Measurements from ENCODE around the gene RELT. TPM values are rescaled to one million over a fixed set of nuclear protein-coding genes. Genes with fewer than 3 reads are reported as not detected.

The RELT gene
- total and polyA plus RNA-seq, 2 of the 13 experiments (the other 11 are each of a cell fraction or from before 2014, with no cell fraction given), result 2.5 to 4.7 TPM

DNA sequence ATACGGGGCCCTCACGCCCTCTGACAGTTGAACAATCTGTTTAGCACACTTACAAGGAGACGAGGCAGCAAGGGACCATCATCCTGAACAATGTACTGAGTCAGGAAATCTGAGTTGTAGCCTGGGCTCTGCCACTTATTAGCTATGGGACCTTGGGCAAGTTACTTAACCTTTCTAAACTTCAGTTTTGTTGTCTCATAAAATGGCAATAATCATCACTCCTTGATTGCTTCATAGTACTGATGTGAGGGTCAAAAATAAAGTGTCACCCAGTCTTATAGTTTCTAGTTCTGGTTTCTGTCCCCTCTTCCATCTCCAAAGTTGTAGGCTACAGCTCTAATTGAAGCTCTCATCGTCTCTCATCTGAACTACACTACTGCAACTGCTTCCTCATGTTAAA, 46.7 kb downstream of the RELT start (continued):
- TF ChIP-seq, protein P1, sequence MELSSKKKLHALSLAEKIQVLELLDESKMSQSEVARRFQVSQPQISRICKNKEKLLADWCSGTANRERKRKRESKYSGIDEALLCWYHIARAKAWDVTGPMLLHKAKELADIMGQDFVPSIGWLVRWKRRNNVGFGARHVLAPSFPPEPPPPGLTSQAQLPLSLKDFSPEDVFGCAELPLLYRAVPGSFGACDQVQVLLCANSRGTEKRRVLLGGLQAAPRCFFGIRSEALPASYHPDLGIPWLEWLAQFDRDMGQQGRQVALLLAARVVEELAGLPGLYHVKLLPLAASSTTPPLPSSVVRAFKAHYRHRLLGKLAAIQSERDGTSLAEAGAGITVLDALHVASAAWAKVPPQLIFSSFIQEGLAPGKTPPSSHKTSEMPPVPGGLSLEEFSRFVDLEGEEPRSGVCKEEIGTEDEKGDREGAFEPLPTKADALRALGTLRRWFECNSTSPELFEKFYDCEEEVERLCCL (CRISPR knock-in tag; IDR thresholded peaks at IDR 0.05; ENCODE audit: borderline replicate concordance), result no peak

DNA sequence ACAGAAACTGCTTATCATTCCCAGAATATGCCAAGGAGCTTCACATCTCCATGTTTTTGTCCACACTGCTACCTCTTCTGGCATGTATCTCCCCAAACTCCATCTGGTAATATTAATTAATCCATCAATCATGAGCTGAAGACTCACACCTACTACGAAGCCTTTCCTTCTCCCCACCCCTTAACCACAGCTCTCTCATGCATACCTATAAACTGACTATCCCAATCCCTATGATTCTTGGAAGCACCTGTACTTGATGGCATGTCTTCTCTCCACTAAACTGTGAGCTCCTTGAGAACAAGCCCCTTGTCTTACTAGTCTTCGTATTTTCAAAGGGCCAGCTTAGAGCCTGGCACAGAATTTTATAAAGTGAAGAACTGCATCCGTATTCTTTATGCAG, 47.3 kb downstream of the RELT start:
- Histone ChIP-seq H3K4me1 (ENCODE audit: insufficient read depth, low read length) (peaks cover 10% of the 10 kb centered on the region), H3K27ac (ENCODE audit: extremely low read length, insufficient read depth, low read length) (no peak overlapping the region), H3K9ac (ENCODE audit: insufficient read depth, low read depth, low read length) (no peak overlapping the region), H3K4me3 (replicated peaks in 1 of 3; ENCODE audit: insufficient read depth in 1 of 3, low read depth in 2 of 3, low read length in 3 of 3) (no peak overlapping the region), H3K4me2 (ENCODE audit: low read depth, low read length) (no peak overlapping the region), H3K79me2 (ENCODE audit: insufficient read depth, low read length) (no peaks in the 10 kb centered on the region), H2AFZ (ENCODE audit: low read length) (no peak overlapping the region), H3K9me3 (ENCODE audit: low read length) (no peaks in the 10 kb centered on the region), H3K36me3 (replicated peaks in 1 of 2; ENCODE audit: control insufficient read depth in 1 of 2, insufficient read depth in 2 of 2, low read length in 2 of 2) (no peaks in the 10 kb centered on the region; a peak in 2 of 5 replicates), H3K27me3 (ENCODE audit: control insufficient read depth in 1 of 2, insufficient read depth in 2 of 2, low read length in 2 of 2) (no peaks in the 10 kb centered on the region), H4K20me1 (ENCODE audit: insufficient read depth, low read length) (no peaks in the 10 kb centered on the region; the same call in 1 of the 2 replicates)
- FAIRE-seq (no peak), ATAC-seq (no peak), DNase-seq (ENCODE audit: low spot score) (no peak)
- WGBS (ENCODE audit: low lambda C conversion rate), result 99% methylated on average over 3 of the region's 3 CpGs
- ChIA-PET POLR2A (interaction anchor here (0.5 kb wide), 1 partner anchor 8 kb away, joined by 4 read pairs; no protein-coding TSS in a partner anchor), CTCF (ENCODE audit: low intra/inter-chr PET ratio, low total read pairs) (no interaction called here)
- in situ Hi-C loops (cut with HindIII; ENCODE audit: extremely low pct_ligation_motif_present, low pct_unique_long_range_greater_than_20kb), result no loop called here
- intact Hi-C loops (cut with micrococcal nuclease; ENCODE audit: unreplicated experiment), result no loop called here
- TF ChIP-seq, protein P2, sequence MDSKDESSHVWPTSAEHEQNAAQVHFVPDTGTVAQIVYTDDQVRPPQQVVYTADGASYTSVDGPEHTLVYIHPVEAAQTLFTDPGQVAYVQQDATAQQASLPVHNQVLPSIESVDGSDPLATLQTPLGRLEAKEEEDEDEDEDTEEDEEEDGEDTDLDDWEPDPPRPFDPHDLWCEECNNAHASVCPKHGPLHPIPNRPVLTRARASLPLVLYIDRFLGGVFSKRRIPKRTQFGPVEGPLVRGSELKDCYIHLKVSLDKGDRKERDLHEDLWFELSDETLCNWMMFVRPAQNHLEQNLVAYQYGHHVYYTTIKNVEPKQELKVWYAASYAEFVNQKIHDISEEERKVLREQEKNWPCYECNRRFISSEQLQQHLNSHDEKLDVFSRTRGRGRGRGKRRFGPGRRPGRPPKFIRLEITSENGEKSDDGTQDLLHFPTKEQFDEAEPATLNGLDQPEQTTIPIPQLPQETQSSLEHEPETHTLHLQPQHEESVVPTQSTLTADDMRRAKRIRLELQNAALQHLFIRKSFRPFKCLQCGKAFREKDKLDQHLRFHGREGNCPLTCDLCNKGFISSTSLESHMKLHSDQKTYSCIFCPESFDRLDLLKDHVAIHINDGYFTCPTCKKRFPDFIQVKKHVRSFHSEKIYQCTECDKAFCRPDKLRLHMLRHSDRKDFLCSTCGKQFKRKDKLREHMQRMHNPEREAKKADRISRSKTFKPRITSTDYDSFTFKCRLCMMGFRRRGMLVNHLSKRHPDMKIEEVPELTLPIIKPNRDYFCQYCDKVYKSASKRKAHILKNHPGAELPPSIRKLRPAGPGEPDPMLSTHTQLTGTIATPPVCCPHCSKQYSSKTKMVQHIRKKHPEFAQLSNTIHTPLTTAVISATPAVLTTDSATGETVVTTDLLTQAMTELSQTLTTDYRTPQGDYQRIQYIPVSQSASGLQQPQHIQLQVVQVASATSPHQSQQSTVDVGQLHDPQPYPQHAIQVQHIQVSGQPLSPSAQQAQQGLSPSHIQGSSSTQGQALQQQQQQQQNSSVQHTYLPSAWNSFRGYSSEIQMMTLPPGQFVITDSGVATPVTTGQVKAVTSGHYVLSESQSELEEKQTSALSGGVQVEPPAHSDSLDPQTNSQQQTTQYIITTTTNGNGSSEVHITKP (CRISPR knock-in tag; IDR thresholded peaks at IDR 0.05; ENCODE audit: low read depth), result no peak
- BruUV-seq (replicated peaks), result no TSS peak
